CD4-positive, alpha-beta T cell treated with Interleukin-4 for 1 hour (primary cell): ENCODE data around the gene TMEM184C.
A peak's percentile ranks its signal among the peaks of the same experiment; 100 is the strongest.

ENCODE experiments used
- DNase-seq, 2 donors: peaks; one replicate each; pipeline ENCODE4 v3.0.0-alpha.2; 2020 to 2022

TMEM184C gene

DNA sequence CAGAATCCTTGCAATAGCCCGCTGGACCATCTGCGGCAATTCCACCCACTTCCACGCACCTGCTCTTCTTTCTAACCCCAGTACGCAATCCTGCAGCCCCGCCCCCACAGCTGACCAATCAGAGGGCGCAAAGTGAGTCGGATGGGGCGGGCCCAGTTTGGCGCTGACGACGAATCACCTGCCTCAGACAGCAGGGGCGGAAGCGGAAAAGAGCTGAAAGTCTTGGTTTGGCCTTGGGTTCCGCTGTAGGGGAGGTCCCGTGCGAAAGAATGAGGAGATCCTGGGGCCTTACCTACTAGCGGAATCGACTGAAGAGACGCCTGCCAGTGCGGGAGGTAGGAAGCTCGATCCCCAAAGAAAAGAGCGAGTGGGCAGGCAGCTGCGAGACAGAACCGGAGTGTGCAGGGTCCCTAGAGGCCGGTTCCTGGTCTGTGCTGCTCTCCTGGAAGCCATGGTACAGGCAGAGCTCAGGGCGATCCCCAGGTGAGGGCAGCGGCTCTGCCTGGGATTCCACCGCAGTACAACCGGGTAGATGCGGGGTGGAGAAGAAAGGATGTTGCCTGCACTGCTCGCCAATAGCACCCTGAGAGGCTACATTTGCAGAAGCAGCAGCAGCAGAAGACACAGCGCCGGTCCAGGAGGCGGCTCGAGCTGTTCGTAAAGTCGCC lies at the start of gene TMEM184C:
TMEM184C (plus strand) TSS at position 225 of the 668 bp plus-strand sequence. CDS start 560 bp downstream, outside the sequence.
- peak; percentile 97 to 98 for DNase-seq

- no peak for DNase-seq
Measured at GRCh38 chr4:147570616-147571015, 46.6 kb upstream of the TMEM184C start.

GRCh38 chr4:147571036-147571770 lies 46.0 kb upstream of the TMEM184C start:
- DNase-seq: no peak

GRCh38 chr4:147576084-147576483 lies 41.1 kb upstream of the TMEM184C start:
- DNase-seq: no peak

GRCh38 chr4:147578051-147578476 lies 39.1 kb upstream of the TMEM184C start:
- DNase-seq: no peak

DNA sequence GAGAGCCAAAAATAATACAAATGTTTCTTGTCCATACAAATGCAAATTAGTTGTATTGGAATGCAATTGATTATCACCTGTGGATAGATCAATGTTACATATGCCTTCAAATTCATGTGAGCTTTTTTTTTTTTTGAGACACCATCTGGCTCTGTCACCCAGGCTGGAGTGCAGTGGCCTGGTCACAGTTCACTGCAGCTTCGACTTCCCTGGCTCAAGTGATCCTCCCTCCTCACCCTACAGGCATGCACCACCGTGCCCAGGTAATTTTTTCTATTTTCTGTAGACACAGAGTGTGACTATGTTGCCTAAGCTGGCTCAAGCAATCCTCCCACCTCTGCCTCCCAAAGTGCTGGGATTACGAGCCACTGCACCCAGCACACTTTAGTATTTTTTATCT lies 38.6 kb upstream of the TMEM184C start:
- DNase-seq: no peak

GRCh38 chr4:147580396-147580795 lies 36.8 kb upstream of the TMEM184C start:
- DNase-seq: no peak

DNA sequence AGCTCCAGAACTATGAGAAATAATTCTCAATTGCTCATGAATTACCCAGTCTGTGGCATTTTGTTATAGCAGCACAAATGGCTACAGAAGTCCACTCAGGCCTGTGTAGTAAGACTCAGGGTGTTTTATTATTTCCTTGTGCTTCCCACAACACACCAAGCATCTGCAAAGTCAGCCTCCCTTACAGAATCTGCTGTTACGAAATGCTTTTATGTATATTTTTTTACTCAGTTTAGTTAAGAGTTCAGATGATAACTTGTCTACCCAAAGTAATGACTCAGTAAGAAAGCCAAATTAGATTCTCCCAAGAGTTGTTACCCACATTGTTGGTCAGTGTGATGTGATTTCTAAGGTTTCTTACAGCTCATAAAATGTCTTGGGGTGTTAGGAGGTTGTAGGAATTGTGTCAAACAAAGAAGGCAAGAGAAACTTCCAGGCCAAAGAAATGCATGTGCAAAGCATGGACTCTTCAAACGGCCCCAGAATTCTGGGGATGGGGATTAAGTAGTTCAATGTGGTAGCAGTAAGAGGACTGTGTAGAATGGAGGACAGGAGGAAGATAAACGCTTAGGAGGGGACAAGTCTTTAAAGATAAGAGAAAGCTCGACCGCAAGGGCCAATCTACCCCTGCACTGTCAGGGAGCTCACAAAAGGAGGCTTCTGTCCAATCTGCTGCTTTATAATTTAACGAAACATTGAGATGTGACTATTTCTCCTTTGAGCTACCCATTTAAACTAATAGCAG lies 35.4 kb upstream of the TMEM184C start:
- no peak for DNase-seq

GRCh38 chr4:147582386-147583060 lies 34.7 kb upstream of the TMEM184C start:
- no peak for DNase-seq

DNA sequence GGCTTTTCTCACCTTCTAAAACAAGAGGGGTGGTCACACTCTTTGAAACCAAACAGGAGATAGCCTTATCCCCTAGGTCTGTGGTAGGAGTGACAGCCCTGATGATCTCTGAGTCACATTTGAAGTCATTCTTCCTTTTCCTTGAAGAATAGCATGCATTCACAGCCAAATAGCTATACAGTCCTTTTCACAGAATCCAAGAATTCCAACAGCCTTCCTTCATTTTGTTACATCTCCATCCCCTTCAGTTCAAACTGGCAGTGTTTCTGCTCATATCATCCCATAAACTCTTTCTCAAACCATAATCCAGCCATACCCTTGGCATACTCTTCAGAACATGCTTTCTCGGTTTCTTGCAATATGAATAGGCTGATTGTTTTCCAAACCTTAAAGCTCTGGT lies 33.3 kb upstream of the TMEM184C start:
- no peak for DNase-seq

- DNase-seq: no peak
Measured at GRCh38 chr4:147586032-147586431, 31.2 kb upstream of the TMEM184C start.

DNA sequence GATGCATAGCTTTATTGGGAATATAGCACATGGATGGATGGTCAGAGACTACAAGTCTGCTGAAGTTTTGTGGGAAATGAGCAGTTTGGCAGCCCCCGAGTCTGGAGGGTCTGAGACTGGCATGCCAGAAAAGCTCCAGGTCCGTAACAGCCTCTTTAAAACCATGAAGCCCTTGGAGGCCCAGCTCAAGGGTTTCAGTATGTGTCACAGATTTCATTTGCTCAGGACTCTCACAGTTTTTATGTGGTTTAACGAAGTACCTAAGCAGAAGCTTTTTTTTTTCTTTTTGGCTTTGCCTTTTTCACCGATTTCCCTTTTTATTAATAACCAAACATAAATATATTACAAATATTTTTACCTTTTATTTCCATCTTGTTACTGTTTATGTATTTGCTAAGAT lies 30.6 kb upstream of the TMEM184C start:
- DNase-seq: no peak

GRCh38 chr4:147587041-147587440 lies 30.2 kb upstream of the TMEM184C start:
- DNase-seq: no peak

- no peak for DNase-seq
Measured at GRCh38 chr4:147589586-147589985, 27.6 kb upstream of the TMEM184C start.

DNA sequence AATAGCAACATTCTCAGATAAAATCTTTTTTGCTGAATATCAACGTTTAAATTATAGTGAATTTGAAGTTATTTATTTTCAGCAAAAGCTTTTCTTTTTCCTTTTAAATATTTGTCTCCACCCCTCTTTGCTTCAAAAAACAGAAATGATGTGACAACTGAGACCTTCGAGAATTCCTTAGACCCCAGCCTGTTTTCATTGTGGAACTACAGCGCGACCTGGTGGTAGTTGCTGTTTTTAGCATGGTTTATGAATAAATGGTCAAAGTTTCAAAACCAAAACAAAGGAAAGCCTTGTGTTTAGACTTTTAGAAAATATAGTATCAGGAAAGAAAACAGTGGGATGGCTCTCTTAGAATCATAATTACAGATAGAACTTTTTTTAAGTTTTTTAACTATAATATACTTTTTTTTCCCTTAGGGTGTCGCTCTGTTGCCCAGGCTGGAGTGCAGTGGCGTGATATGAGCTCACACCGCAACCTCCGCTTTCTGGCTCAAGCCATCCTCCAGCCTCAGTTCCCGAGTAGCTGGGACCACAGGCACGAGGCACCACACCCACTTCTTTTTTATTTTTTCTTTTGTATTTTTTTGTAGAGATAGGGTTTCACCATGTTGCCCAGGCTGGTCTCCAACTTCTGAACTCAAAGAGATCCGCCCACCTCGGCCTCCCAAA lies 26.8 kb upstream of the TMEM184C start:
- peak; percentile 15 to 38 for DNase-seq

GRCh38 chr4:147591106-147591505 lies 26.1 kb upstream of the TMEM184C start:
- no peak for DNase-seq

DNA sequence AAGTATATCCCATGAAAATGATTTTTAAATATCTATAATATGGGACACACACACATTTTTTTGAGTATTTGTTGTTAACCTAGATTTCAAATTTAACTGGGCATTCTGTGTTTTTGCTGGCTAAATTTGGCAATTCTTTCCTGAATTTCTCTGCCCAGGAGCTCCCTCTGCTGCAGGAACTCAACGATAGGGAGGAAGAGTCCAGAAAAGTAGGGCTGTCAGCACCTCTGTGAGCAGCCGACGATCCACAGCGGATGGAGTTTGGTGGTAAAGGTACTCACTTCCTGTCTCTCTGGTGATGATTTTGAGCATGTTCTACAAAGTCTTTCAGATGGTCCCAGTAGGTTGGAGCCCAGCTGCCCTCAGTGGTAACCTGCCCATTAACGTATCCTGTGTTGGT lies 23.1 kb upstream of the TMEM184C start:
- DNase-seq: no peak

- DNase-seq: no peak
Measured at GRCh38 chr4:147594578-147594977, 22.6 kb upstream of the TMEM184C start.

DNA sequence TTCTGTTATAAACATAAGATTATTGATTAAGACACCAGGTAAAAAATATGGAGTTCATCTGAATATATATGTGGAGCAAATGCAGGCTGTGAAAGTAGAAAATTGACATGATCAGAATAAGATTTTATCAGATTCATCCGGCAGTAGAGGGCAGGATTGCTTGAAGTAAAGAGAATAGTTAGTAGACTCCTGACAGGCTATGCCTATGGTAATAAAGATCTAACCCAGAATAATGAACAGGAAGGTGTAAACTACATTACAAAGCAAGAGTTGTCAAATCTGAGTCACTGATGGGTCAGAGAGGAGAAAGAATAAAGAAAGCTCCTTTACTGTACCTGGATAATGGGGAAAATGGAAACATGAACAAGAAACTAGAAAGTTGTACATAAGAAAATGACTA lies 20.8 kb upstream of the TMEM184C start:
- DNase-seq: no peak

DNA sequence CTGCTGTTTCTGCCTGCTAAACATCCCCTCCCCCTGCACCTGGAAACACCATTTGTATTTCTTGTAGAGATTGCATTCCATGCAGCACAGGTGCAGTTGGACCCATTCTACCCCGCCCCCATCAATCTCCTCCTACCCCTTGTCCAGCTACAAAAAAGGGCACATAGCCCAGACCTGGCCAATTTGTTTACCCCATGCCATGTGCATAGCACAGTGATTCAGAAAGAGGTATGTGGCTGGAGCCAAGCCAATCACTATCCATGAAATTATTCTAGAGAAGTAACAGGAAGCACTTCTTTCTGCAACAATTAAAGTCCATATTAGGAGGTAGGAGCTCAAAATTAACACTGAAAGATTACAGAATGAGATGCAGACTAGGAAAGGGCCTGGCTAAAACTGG lies 20.2 kb upstream of the TMEM184C start:
- no peak for DNase-seq

DNA sequence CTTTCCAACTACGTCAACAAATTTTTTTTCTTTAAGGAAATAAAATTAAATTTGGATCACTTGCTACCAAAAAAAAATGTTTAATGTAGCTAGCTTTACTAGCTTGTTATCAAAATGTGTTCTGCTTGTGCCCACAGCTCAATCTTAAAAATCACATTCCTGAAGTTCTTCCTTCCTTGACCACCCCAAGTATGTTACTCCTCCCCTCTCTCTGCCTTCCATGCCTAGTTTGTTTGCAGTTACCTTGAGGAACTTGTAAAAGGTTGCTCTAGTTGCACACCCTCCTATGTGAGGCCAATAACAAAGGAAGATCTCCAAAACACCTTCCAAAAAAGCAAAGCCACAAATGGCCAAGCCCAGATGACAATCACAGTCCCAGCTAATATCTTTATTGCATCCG lies 19.6 kb upstream of the TMEM184C start:
- DNase-seq: no peak

- no peak for DNase-seq
Measured at GRCh38 chr4:147599206-147599605, 18.0 kb upstream of the TMEM184C start.

DNA sequence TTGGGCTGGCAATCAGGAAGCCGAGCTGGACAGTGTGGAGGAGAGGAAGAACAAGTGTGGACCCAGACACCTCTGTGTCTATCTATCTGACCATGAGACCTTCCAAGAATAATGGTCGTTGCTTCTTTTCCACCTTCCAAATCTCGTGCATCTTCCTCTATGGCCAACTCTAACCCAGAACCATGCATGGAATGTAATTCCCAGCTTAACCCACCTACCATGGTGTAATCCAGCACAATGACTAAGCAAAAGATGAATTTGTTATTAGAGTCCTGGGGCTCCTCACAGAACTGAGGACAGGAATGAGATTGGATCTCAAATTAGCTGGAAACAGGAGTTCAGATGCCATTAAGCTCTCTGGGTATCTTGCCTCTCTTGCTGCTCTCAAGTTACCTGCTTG lies 17.4 kb upstream of the TMEM184C start:
- DNase-seq: no peak
